NT2/D1 (cell line): ENCODE measurements around the gene SUB1.

Source experiments
- DNase-seq: peaks from one replicate; pipeline ENCODE4 v3.0.0-alpha.2; 2011; ENCODE audit warnings: low read depth, low spot score
- H3K27me3 ChIP-seq: 2 replicates; pipeline ENCODE4 v1.6.0; 2011; ENCODE audit warnings: mild to moderate bottlenecking; ENCODE audit not compliant: insufficient read length, insufficient read depth
- H3K36me3 ChIP-seq: 2 replicates; pipeline ENCODE4 v1.6.1; 2011; ENCODE audit warnings: mild to moderate bottlenecking, low read length, mixed read lengths; ENCODE audit not compliant: insufficient read depth, insufficient read length
- H3K4me1 ChIP-seq: 2 replicates; pipeline ENCODE4 v1.5.1; 2011; ENCODE audit not compliant: insufficient read depth, insufficient read length
- H3K4me3 ChIP-seq: 2 replicates; pipeline ENCODE4 v1.5.1; 2011; ENCODE audit warnings: low read depth; ENCODE audit not compliant: insufficient read length
- H3K9ac ChIP-seq: 2 replicates; pipeline ENCODE4 v1.6.0; 2011; ENCODE audit warnings: low read depth; ENCODE audit not compliant: insufficient read length
- H3K9me3 ChIP-seq: 2 replicates; pipeline ENCODE4 v1.5.1; 2011; ENCODE audit warnings: mild to moderate bottlenecking, low read length; ENCODE audit not compliant: insufficient read depth
- SUZ12 ChIP-seq: IDR thresholded peaks from 2 replicates; pipeline ENCODE4 v1.6.1; 2011; ENCODE audit not compliant: insufficient read length, insufficient read depth; ENCODE audit errors: extremely low read depth
- YY1 ChIP-seq: IDR thresholded peaks from 2 replicates; pipeline ENCODE4 v1.6.1; 2011; ENCODE audit not compliant: insufficient read length, insufficient read depth
- ZNF274 ChIP-seq: IDR thresholded peaks from 2 replicates; pipeline ENCODE4 v1.6.1; 2011; ENCODE audit warnings: mild to moderate bottlenecking, low read depth, low read length

Gene SUB1

GRCh38 chr5:32604800-32605765 lies 19.7 kb downstream of the SUB1 start:
- Histone ChIP-seq H3K9me3 (no peaks in the 10 kb centered on the region), H3K27me3 (no peaks in the 10 kb centered on the region), H3K4me3 (no peak overlapping the region), H3K9ac (no peak overlapping the region), H3K4me1 (no peaks in the 10 kb centered on the region), H3K36me3 (peaks cover 21% of the 10 kb centered on the region)
- TF ChIP-seq ZNF274 (no peak), SUZ12 (no peak), YY1 (no peak)
- no peak for DNase-seq

- Histone ChIP-seq H3K4me3 (no peak overlapping the region), H3K36me3 (peaks cover 20% of the 10 kb centered on the region), H3K4me1 (no peaks in the 10 kb centered on the region), H3K9ac (no peak overlapping the region), H3K27me3 (no peaks in the 10 kb centered on the region), H3K9me3 (no peaks in the 10 kb centered on the region)
- no peak for TF ChIP-seq YY1
- no peak for TF ChIP-seq ZNF274
- no peak for TF ChIP-seq SUZ12
- DNase-seq = no peak
Measured at GRCh38 chr5:32605766-32606152, 20.4 kb downstream of the SUB1 start.

DNA sequence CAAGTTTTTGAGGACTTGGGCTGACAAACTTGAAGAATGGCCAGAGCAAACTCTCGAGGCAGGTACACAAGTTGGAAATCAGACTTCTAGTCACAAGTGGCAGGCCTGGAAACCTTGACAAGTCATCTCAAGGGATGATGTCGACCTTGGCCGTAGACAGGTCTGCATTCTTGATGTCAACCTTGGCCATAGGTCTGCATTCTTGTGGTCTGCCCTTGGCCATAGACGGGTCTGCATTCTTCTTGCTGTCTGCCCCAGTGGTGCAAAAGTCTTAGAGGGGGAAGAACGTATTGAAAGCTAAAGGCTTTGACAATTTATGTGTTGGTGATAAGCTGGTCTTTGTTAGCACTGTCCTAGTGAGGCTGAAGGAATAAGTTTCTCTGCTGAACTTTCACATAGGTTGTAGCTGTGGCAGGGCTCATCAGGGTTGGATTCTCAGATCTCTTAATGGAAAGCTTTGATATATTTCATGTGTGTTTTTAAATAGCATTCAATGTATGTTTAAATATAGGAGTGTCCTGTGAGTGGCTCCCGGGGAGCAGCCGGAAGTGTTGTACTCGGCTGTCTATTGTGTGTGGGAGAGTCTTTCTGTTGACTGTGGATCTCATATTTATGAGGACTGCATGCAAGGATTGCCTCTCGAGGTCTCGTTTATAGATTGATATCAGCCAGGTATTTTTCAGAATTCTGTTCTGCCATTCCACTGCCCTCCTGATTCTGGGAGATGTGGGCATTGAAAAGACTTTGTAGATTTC lies 27.0 kb downstream of the SUB1 start:
- Histone ChIP-seq H3K27me3 (no peaks in the 10 kb centered on the region), H3K4me1 (no peaks in the 10 kb centered on the region), H3K4me3 (no peak overlapping the region), H3K9me3 (no peaks in the 10 kb centered on the region), H3K36me3 (no peaks in the 10 kb centered on the region), H3K9ac (no peak overlapping the region)
- TF ChIP-seq SUZ12 = no peak
- TF ChIP-seq ZNF274 = no peak
- no peak for TF ChIP-seq YY1
- no peak for DNase-seq

DNA sequence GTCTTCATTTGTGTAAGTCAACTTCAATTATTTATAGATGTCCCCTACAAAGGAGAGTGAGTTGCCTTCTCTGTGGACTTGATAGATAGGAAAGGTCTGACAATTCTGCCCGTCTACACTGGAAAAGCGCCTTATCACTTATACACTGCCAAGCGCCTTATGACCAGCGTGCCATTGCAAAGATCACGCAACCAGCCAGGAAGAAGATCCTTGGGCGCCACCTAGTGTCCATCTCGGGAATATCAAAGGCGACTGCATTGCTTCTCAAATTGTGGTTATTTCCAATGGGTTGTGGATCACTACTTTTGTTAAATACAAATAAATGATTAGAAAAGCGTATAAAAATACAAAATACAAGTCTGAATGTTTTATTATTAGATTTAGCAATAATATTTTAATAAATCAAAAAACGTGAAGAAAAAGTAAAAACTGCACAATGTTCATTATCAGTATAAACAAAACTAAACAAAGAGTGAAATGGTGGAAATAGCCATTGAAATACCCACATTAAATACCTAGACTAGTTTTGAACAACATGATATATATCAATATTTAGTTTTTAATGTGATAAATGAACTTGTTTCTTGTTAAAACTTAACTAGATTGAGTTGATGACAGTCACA lies 27.8 kb downstream of the SUB1 start:
- no peaks in the 10 kb centered on the region for H3K4me1 ChIP-seq
- no peaks in the 10 kb centered on the region for H3K27me3 ChIP-seq
- no peak overlapping the region for H3K9ac ChIP-seq
- no peaks in the 10 kb centered on the region for H3K9me3 ChIP-seq
- H3K4me3 ChIP-seq = no peak overlapping the region
- TF ChIP-seq SUZ12 = no peak
- peak; percentile 40 for DNase-seq
- no peaks in the 10 kb centered on the region for H3K36me3 ChIP-seq

DNA sequence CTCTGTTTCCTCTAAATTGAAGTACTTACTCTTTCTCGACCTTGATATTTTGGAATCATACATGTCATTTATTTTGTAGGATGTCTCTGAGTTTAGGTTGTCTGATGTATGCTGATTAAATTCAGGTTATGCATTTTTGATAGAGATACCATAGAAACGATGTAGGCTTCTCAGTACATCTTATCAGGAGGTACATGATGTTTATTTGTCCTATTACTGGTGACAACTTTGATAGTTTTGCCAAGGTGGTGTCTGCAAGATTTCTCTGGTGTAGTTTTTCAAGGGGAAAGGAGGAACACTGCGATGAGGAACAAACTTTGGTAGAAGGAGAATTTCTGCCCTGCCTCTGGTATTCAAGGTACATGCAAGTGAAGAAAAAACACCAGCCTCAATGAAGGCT lies 29.9 kb downstream of the SUB1 start:
- Histone ChIP-seq H3K27me3 (no peaks in the 10 kb centered on the region), H3K9me3 (no peaks in the 10 kb centered on the region), H3K4me3 (no peak overlapping the region), H3K36me3 (no peaks in the 10 kb centered on the region), H3K4me1 (no peaks in the 10 kb centered on the region), H3K9ac (no peak overlapping the region)
- no peak for TF ChIP-seq ZNF274
- no peak for TF ChIP-seq YY1
- no peak for TF ChIP-seq SUZ12
- no peak for DNase-seq

GRCh38 chr5:32618962-32619361 lies 33.6 kb downstream of the SUB1 start:
- H3K9ac ChIP-seq = no peak overlapping the region

DNA sequence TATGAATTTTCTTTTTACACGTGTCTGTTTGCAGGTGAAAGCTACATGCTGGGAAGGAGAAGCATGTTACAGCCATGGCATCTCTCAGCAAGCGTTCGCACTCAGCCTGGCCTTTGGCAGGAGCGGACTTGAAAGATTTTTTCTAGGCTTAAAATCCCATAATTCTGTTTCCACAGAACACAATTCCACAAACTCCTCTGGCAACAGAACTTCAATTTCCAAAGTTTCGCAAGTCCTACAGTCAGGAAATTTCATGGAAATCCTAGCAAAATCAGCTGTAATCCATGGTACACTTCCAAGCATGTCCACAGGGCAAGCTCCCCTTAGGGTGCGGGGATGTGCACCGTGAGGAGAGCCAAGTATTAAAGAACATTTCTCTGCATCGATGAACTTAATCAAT lies 35.9 kb downstream of the SUB1 start:
- Histone ChIP-seq H3K9ac (no peak overlapping the region), H3K27me3 (no peaks in the 10 kb centered on the region), H3K9me3 (no peaks in the 10 kb centered on the region), H3K4me1 (no peaks in the 10 kb centered on the region), H3K4me3 (no peak overlapping the region), H3K36me3 (no peaks in the 10 kb centered on the region)
- DNase-seq = no peak
- TF ChIP-seq SUZ12 (no peak), ZNF274 (no peak), YY1 (no peak)

More at GRCh38 chr5:32618962-32619361, 33.6 kb downstream of the SUB1 start:
- no peak for DNase-seq
- H3K27me3 ChIP-seq = no peaks in the 10 kb centered on the region
- TF ChIP-seq ZNF274 (no peak), SUZ12 (no peak), YY1 (no peak)
- H3K9me3 ChIP-seq = no peaks in the 10 kb centered on the region
- no peaks in the 10 kb centered on the region for H3K4me1 ChIP-seq
- H3K36me3 ChIP-seq = no peaks in the 10 kb centered on the region
- H3K4me3 ChIP-seq = no peak overlapping the region
